GM23338 (cell line): ENCODE measurements around the gene NOC2L. TPM values are rescaled to one million over a fixed set of nuclear protein-coding genes. Genes with fewer than 3 reads are reported as not detected.

Experiments
- ATAC-seq: fragments of 200-7000 bp; cut with Tn5 transposase; 3 replicates; pipeline ENCODE4 v1.9.1; 2020
- DNase-seq: peaks from one replicate; pipeline ENCODE4 v3.0.0-alpha.2; 2015; ENCODE audit warnings: low spot score
- H2AFZ ChIP-seq: fragments of 200-600 bp; sonication (generic); 2 replicates; pipeline ENCODE4 v1.8.0; 2016; ENCODE audit warnings: antibody characterized with exemption, mild to moderate bottlenecking, moderate library complexity
- H3F3A ChIP-seq: fragments of 200-600 bp; sonication (generic); replicated peaks from 2 replicates; pipeline ENCODE4 v1.8.0; 2017; ENCODE audit warnings: antibody characterized with exemption, mixed run types, low read depth
- H3K27ac ChIP-seq: fragments of 200-600 bp; sonication (generic); 2 replicates; pipeline ENCODE4 v1.6.1; 2016; ENCODE audit warnings: low read depth
- H3K27me3 ChIP-seq: fragments of 200-600 bp; sonication (generic); 2 replicates; pipeline ENCODE4 v1.8.0; 2016; ENCODE audit warnings: mild to moderate bottlenecking, mixed run types, moderate library complexity; ENCODE audit not compliant: insufficient read depth
- H3K36me3 ChIP-seq: fragments of 200-600 bp; sonication (generic); 2 replicates; pipeline ENCODE4 v1.8.0; 2016; ENCODE audit warnings: mild to moderate bottlenecking; ENCODE audit not compliant: insufficient read depth
- H3K4me1 ChIP-seq: fragments of 200-600 bp; sonication (generic); 2 replicates; pipeline ENCODE4 v1.8.0; 2016; ENCODE audit warnings: mild to moderate bottlenecking, moderate library complexity; ENCODE audit not compliant: insufficient read depth
- H3K4me2 ChIP-seq: fragments of 200-600 bp; sonication (generic); 2 replicates; pipeline ENCODE4 v1.7.1; 2017; ENCODE audit warnings: mixed run types
- H3K4me3 ChIP-seq: fragments of 200-600 bp; sonication (generic); 2 replicates; pipeline ENCODE4 v1.6.1; 2016; ENCODE audit warnings: mixed run types
- H3K79me2 ChIP-seq: fragments of 200-600 bp; sonication (generic); replicated peaks from 2 replicates; pipeline ENCODE4 v1.8.0; 2017; ENCODE audit warnings: mild to moderate bottlenecking; ENCODE audit not compliant: insufficient read depth
- H3K9me2 ChIP-seq: fragments of 200-600 bp; sonication (generic); 2 replicates; pipeline ENCODE4 v1.8.0; 2017; ENCODE audit not compliant: insufficient read depth
- H4K20me1 ChIP-seq: fragments of 200-600 bp; sonication (generic); replicated peaks from 2 replicates; pipeline ENCODE4 v1.8.0; 2017; ENCODE audit warnings: mild to moderate bottlenecking; ENCODE audit not compliant: insufficient read depth
- H3K27ac Mint-ChIP-seq: 2 replicates; pipeline ENCODE4 v1.8.0; 2020; ENCODE audit warnings: inconsistent platforms, mild to moderate bottlenecking, moderate library complexity, mixed read lengths
- H3K27me3 Mint-ChIP-seq: 3 replicates; pipeline ENCODE4 v1.8.0; 2022; ENCODE audit warnings: low read depth, mild to moderate bottlenecking, moderate library complexity, mixed read lengths, inconsistent platforms; ENCODE audit not compliant: insufficient read depth, poor library complexity
- H3K36me3 Mint-ChIP-seq: 3 replicates; pipeline ENCODE4 v1.8.0; 2021; ENCODE audit warnings: low read depth, mild to moderate bottlenecking, inconsistent platforms, moderate library complexity, mixed read lengths
- H3K4me1 Mint-ChIP-seq: 3 replicates; pipeline ENCODE4 v1.8.0; 2020; ENCODE audit warnings: mild to moderate bottlenecking, inconsistent platforms, mixed read lengths
- H3K4me3 Mint-ChIP-seq: 3 replicates; pipeline ENCODE4 v1.8.0; 2021; ENCODE audit warnings: moderate library complexity, mild to moderate bottlenecking, inconsistent platforms, mixed read lengths
- H3K9me3 Mint-ChIP-seq: 3 replicates; pipeline ENCODE4 v1.8.0; 2020; ENCODE audit warnings: moderate library complexity, mild to moderate bottlenecking, inconsistent platforms, mixed read lengths
- CREB1 ChIP-seq: fragments of 250-450 bp; sonication (Bioruptor Pico); IDR thresholded peaks from 2 replicates; pipeline ENCODE4 v1.5.0; 2020; ENCODE audit warnings: low read depth, mild to moderate bottlenecking, moderate library complexity
- EZH2phosphoT487 ChIP-seq: fragments of 200-600 bp; sonication (generic); IDR thresholded peaks from one replicate; pipeline ENCODE4 v1.8.1; 2018; ENCODE audit warnings: antibody characterized with exemption; ENCODE audit not compliant: unreplicated experiment
- JUNB ChIP-seq: IDR thresholded peaks from one replicate; pipeline ENCODE4 v1.6.1; 2016; ENCODE audit warnings: antibody characterized with exemption; ENCODE audit not compliant: unreplicated experiment
- NANOG ChIP-seq: IDR thresholded peaks from 2 replicates; pipeline ENCODE4 v1.6.1; 2016; ENCODE audit warnings: antibody characterized with exemption, borderline replicate concordance
- REST ChIP-seq: IDR thresholded peaks from one replicate; pipeline ENCODE4 v1.6.1; 2018; ENCODE audit warnings: antibody characterized with exemption; ENCODE audit not compliant: unreplicated experiment
- ZNF462 ChIP-seq: fragments of 250-450 bp; sonication (Bioruptor Pico); IDR thresholded peaks from 2 replicates; pipeline ENCODE4 v1.5.0; 2020; ENCODE audit warnings: mild to moderate bottlenecking, moderate library complexity
- polyA plus RNA-seq: library from polyadenylated mRNA; unstranded; fragments of >200 nt; fragmentation: Nextera tagmentation; extraction: Ambion mirVana; gene quantifications from 2 replicates; pipeline ENCODE4 v1.2.1, GENCODE V29; 2016
- total RNA-seq: library from RNA; depleted of rRNA; stranded (reverse); fragments of >200 nt; shearing (Covaris generic); gene quantifications from 2 replicates; pipeline ENCODE4 v1.2.3, GENCODE V29; 2014
- TF ChIP-seq, protein P1 (sequence below), 2 experiments: fragments of 200-600 bp in 1 of 2; sonication (generic) in 1 of 2; conservative IDR thresholded peaks; 2 replicates each; pipeline versions ENCODE4 v1.5.1 to v1.6.1; 2016 to 2017; ENCODE audit warnings: antibody characterized with exemption in 2 of 2, low read depth in 2 of 2, mild to moderate bottlenecking in 2 of 2, moderate library complexity in 1 of 2

NOC2L gene
- total and polyA plus RNA-seq, 2 experiments from 2014 or later: 79.3 to 125 TPM

DNA sequence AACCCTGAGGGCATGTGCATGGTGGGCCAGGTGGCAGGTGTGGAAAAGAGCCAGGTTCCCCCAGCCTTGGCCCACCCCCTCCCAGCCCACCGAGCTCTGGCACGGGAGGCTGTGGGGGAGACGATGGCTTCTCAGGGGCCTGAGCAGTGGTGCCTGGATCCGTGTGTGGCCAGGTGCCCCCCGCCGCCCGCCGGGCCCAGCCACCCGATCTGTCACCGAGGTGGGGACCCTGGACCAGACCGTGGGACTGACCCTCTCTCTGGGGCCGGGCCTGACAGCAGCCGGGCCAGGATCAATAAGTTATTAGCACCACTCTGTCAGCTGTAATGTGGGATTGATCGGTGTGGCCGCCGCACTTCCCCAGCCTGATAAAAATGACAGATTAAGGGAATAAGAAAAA, 21.5 kb downstream of the NOC2L start:
- no peaks in the 10 kb centered on the region for H3K79me2 ChIP-seq
- no peak overlapping the region for H2AFZ ChIP-seq
- H3F3A ChIP-seq: no peaks in the 10 kb centered on the region
- DNase-seq (no peak), ATAC-seq (no peak)
- Mint-ChIP-seq H3K4me1 (peaks cover 11% of the 10 kb centered on the region), H3K36me3 (no peaks in the 10 kb centered on the region), H3K27me3 (peaks cover 70% of the 10 kb centered on the region), H3K27ac (no peak overlapping the region), H3K9me3 (no peaks in the 10 kb centered on the region; the same call in 2 of the 3 replicates), H3K4me3 (no peak overlapping the region)
- no peaks in the 10 kb centered on the region for H3K9me2 ChIP-seq
- H3K4me3 ChIP-seq: no peak overlapping the region
- H3K27me3 ChIP-seq: peaks cover 89% of the 10 kb centered on the region
- TF ChIP-seq EZH2phosphoT487: no peak
- TF ChIP-seq ZNF462 (CRISPR knock-in tag): no peak
- no peak for TF ChIP-seq JUNB
- no peak for TF ChIP-seq CREB1 (CRISPR knock-in tag)
- TF ChIP-seq NANOG: no peak
- TF ChIP-seq, protein P1, sequence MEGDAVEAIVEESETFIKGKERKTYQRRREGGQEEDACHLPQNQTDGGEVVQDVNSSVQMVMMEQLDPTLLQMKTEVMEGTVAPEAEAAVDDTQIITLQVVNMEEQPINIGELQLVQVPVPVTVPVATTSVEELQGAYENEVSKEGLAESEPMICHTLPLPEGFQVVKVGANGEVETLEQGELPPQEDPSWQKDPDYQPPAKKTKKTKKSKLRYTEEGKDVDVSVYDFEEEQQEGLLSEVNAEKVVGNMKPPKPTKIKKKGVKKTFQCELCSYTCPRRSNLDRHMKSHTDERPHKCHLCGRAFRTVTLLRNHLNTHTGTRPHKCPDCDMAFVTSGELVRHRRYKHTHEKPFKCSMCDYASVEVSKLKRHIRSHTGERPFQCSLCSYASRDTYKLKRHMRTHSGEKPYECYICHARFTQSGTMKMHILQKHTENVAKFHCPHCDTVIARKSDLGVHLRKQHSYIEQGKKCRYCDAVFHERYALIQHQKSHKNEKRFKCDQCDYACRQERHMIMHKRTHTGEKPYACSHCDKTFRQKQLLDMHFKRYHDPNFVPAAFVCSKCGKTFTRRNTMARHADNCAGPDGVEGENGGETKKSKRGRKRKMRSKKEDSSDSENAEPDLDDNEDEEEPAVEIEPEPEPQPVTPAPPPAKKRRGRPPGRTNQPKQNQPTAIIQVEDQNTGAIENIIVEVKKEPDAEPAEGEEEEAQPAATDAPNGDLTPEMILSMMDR (conservative IDR thresholded peaks at IDR 0.05; ENCODE audit: low read depth in 2 of 2): no peak
- TF ChIP-seq REST: no peak
- no peaks in the 10 kb centered on the region for H4K20me1 ChIP-seq
- H3K36me3 ChIP-seq: no peaks in the 10 kb centered on the region
- H3K27ac ChIP-seq: no peak overlapping the region
- H3K4me1 ChIP-seq: no peaks in the 10 kb centered on the region; the same call in 1 of the 2 replicates
- H3K4me2 ChIP-seq: no peak overlapping the region
